Endothelial cell of umbilical vein (primary cell): ENCODE results near the gene YWHAQ.

Experiments used
- EZH2 ChIP-seq: IDR thresholded peaks from 2 replicates; pipeline ENCODE4 v1.6.1; 2012; ENCODE audit warnings: borderline replicate concordance, low read depth, mild to moderate bottlenecking, moderate library complexity, low read length, inconsistent platforms; ENCODE audit not compliant: severe bottlenecking
- JUN ChIP-seq: IDR thresholded peaks from 2 replicates; pipeline ENCODE4 v1.6.1; 2011; ENCODE audit warnings: borderline replicate concordance, low read depth; ENCODE audit not compliant: insufficient read length, insufficient read depth
- MYC ChIP-seq: IDR thresholded peaks from one replicate; pipeline ENCODE4 v1.6.1; 2011; ENCODE audit warnings: mild to moderate bottlenecking, low read depth, low read length
- POLR2A ChIP-seq: IDR thresholded peaks from 2 replicates; pipeline ENCODE4 v1.6.1; 2012; ENCODE audit warnings: low read depth, mild to moderate bottlenecking, control low read depth, low read length
- POLR2AphosphoS5 ChIP-seq: IDR thresholded peaks from 2 replicates; pipeline ENCODE4 v1.6.1; 2012; ENCODE audit warnings: low read depth, mild to moderate bottlenecking, control low read depth, low read length, moderate library complexity; ENCODE audit not compliant: insufficient read depth

GRCh38 chr2:9647884-9648283 lies 17.1 kb upstream of the YWHAQ start:
- TF ChIP-seq POLR2A (no peak), EZH2 (no peak), POLR2AphosphoS5 (no peak), MYC (no peak), JUN (no peak)
